GM18511 (cell line): ENCODE data around the gene ZNF496.

ENCODE experiments used
- ATAC-seq: cut with Tn5 transposase; IDR thresholded peaks from one replicate; pipeline ENCODE4 v1.9.1; 2021; ENCODE audit warnings: mild to moderate bottlenecking, moderate library complexity; ENCODE audit not compliant: unreplicated experiment

ZNF496 gene

DNA sequence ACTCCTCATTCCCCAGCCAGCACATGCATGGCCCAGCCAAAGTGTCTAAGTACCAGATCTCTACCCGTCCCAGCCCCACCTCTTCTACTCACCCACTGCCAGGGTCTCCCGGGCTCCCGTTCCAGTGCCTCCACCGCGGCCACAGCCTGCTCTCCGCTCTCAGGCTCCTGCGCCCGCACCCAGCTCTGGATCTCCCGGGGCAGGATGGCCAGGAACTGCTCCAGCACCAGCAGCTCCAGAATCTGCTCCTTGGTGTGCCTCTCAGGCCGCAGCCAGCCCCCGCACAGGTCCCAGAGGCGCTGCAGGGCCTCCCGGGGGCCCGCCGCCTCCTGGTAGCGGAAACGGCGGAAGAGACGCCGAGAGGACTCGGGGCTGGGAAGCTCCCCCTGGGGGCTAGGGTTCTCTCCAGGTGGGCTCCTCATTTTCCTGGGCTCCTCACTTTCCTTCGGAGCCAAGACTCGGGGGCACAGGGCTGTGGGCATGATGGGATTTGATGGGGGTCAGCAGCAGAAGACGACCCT lies 2.5 kb downstream of the ZNF496 start:
- no peak for ATAC-seq

DNA sequence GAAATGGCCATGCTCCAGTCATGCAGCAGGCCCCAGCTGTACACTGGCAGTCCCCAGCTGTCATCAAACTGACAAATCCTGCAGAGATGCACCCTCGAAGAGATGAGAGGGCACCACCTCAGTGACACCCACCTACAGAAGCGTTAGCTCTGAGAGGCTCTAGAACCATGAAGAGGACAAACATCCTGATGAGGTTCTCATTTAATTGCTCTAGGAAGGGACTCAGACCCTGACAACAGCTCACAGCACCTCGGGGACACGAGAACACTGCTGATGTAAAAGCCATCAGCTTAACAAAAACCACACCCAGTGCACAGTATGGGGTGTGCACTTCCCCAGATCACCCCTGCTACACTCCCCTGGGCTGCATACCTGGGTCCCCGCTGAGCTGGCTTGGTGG lies 3.4 kb downstream of the ZNF496 start:
- ATAC-seq, result no peak

DNA sequence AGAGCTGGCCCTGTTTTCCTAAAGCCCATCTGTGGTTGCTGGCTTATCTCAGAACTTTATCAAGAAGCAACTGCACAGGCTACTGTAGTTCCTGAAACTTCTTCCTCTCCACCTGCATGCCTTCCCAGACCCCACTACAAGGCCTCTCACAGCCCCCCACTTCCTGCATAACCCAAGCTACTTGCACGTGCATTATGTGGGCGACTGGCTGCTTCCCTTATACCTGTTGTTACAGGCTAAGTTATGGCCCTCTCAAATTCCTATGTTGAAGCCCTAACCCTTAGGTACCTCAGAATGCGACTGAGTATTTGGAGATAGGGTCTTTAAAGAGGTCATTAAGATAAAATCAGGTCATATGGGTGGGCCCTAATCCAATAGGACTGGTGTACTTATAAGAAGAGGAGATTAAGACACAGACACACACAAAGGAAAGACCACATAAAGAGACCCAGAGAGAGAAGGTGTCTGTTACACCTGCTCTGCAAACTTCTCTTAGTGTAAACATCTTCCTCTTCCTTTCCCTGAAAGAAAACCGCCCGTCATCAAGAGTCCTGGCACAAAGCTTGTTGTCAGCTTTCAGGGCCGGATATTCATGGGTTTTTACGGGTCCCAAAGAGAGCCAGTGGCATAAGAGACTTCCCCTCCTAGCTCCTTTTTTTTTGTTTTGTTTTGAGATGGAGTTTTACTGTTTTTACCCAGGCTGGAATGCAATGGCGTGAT lies 5.1 kb downstream of the ZNF496 start:
- no peak for ATAC-seq

DNA sequence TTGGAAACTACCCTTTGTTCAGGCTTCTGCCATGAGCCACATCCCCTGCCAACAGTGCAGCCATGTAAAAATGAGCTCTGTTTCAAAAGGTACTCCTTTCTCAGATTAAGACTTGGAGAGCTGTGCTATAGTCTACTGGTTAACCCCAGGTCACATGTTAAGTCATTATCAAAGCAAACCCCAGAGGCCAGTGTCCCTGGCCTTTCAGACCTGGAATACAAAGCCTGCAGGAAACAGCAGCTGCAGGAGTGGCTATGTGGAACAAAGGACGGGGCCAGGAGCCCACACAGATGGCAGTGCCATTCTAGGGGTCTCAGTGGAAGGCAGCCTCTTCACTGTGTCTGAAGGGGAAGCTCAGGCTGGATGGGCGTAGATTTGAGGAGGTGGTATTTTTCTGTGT lies 6.7 kb downstream of the ZNF496 start:
- ATAC-seq, result no peak

DNA sequence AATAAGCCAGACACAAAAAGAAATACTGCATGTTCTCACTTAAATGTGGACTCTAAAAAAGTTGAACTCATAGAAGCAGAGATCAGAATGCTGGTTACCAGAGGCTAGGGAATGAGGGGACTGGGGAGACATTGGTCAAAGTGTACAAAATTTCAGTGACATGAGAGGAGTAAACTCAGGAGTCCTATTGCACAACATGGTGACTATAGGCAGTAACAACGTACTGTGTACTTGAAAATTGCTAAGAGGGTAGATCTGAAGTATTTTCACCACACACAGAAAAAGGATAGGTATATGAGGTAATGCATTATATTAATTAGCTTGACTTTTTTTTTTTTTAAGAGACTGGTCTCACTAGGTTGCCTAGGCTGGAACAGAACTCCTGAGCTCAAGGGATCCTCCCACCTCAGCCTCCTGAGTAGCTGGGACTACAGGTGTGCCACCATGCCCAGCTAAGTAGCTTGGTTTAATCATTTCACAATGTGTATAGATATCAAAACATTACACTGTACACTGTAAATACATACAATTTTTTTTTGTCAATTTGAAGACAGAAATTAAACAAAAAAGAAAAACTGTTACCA lies 7.4 kb downstream of the ZNF496 start:
- ATAC-seq, result no peak

- ATAC-seq, result no peak
These were observed 8.6 kb downstream of the ZNF496 start for GRCh38 chr1:247322849-247323586.

GRCh38 chr1:247322442-247322841 lies 9.2 kb downstream of the ZNF496 start:
- ATAC-seq, result no peak

DNA sequence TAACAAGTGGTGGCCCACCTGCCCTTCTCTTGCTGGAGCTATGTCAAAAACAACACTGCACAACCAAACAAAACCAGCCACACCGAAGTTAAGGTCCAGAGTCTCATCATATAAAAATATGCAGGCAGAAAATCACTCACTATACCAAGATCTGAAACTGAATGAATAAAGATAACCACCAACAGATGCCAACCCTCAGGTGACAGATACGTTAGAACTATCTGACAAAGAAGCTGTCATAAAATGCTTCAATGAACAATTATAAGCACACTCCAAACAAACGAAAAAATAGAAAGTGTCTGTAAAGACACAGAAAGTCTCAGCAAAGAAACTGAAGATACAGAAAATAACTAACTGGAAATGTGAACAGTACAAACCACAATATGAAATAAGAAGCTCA lies 14.0 kb downstream of the ZNF496 start:
- ATAC-seq, result peak; percentile 63

GRCh38 chr1:247316590-247317197 lies 15.0 kb downstream of the ZNF496 start:
- peak; percentile 57 for ATAC-seq

DNA sequence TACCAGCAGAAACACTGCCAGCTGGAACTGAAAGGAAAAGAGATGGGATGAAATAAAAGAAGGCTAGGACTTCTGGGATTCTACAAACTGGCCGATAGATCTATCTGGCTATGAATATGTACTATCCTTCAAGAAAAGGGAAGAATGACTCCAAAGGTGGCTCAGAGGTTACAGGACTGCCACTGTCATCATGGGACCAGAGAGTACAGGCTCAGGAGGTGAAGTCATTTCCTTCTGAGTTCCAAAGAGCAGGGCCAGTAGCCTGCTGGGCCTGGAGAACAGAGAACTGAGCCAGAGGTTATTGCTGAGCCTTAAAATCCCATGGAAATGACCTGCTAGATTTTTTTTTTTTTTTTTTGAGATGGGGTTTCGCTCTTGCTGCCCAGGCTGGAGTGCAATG lies 27.6 kb downstream of the ZNF496 start:
- no peak for ATAC-seq

DNA sequence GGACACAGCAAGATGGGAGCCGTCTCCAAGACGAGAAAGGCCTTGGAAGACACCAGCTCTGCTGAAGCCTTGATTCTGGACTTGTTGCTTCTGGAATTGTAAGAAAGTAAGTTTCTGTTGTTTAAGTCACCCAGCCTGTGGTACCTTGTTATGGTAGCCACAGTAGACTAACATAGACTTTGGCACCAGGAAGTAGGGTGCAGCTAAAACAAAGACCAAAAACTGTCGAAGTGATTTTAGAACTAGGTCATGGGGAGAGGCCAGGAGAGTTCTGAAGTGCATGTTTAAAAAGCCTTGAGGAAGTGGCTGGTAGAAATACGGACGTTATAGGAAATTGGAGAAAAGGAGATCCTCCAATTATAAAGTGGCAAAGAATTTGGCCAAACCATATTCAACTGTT lies 28.5 kb downstream of the ZNF496 start:
- ATAC-seq, result no peak

- ATAC-seq, result no peak
These were observed 30.5 kb downstream of the ZNF496 start for GRCh38 chr1:247301176-247301540.

GRCh38 chr1:247300491-247301175 lies 31.0 kb downstream of the ZNF496 start:
- ATAC-seq, result no peak

DNA sequence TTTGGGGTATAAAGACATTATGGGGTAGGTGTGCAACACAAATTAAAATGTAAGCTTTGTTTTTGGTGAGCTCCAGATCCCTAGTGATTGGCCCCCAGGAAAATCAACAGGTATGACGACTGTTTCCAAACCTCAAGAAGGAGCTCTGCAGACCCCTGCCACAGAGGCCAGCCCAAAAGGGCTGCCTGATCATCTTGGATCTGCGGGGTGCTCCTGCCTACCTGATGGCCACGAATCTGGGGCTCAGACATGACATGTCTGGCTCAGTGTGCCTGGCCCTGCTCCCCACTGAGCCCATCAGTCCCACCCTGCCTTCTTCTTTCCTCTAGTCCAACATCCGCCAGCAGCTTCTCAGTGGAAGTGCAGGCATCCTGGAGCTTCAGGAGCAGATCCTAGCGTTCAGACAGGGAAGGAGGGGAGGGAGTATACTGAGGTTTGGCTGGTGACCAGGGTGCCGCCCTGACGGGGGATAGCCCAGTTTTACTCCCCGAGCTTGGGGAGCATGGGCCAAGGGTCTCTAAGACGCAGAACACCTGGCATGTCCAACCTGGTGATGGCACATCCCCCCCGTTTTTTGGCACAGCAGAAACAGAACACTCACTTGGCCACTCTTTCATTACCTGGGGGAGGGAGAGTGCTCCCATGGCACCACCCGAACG lies 31.8 kb downstream of the ZNF496 start:
- no peak for ATAC-seq

GRCh38 chr1:247298701-247299100 lies 33.0 kb downstream of the ZNF496 start:
- no peak for ATAC-seq

GRCh38 chr1:247298124-247298481 lies 33.6 kb downstream of the ZNF496 start:
- no peak for ATAC-seq

GRCh38 chr1:247297263-247298123 lies 34.2 kb downstream of the ZNF496 start:
- ATAC-seq, result no peak

- no peak for ATAC-seq
These were observed 35.0 kb downstream of the ZNF496 start for GRCh38 chr1:247296599-247297180.

DNA sequence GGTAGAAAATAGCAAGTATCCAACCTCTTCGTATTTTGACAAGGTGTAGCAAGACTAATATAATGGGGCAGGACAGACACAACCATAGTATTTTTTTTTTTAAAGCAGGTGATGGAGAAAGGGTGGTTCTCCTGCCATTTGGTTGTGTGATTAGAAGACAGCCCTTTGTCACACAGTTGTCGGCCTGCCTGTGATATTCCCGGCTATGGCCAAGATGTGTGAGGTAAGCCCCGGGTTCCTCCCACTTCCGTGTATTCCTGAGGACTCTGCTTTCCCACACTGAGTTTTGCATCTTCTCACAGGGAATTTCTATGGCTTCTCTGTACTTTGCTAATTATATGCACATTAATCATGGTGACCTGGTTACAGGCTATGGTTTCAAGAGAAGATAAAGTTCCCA lies 35.9 kb downstream of the ZNF496 start:
- no peak for ATAC-seq
